PFSK-1 (cell line): ENCODE data around the gene ARHGEF10L.

Experiments
- FOXP2 ChIP-seq: optimal IDR thresholded peaks from 2 replicates; pipeline ENCODE3; 2011; ENCODE audit warnings: borderline replicate concordance, control low read depth, inconsistent platforms; ENCODE audit not compliant: insufficient read depth; ENCODE audit errors: extremely low read length, extremely low read depth
- POLR2AphosphoS5 ChIP-seq: IDR thresholded peaks from 2 replicates; pipeline ENCODE4 v1.6.1; 2012; ENCODE audit warnings: low read depth, mild to moderate bottlenecking, control low read depth, low read length, moderate library complexity
- SIN3A ChIP-seq: IDR thresholded peaks from 2 replicates; pipeline ENCODE4 v1.6.1; 2012; ENCODE audit warnings: mild to moderate bottlenecking, low read length, moderate library complexity, borderline replicate concordance; ENCODE audit not compliant: insufficient read depth
- TF ChIP-seq, protein P1 (sequence below), 2 experiments: IDR thresholded peaks; 2 replicates each; pipeline versions ENCODE4 v1.6.1 to v1.8.0; 2011 to 2012; ENCODE audit warnings: low read depth in 2 of 2, low read length in 2 of 2, control low read depth in 1 of 2, inconsistent platforms in 1 of 2, mild to moderate bottlenecking in 1 of 2, moderate library complexity in 1 of 2; ENCODE audit not compliant: insufficient read depth in 1 of 2

DNA sequence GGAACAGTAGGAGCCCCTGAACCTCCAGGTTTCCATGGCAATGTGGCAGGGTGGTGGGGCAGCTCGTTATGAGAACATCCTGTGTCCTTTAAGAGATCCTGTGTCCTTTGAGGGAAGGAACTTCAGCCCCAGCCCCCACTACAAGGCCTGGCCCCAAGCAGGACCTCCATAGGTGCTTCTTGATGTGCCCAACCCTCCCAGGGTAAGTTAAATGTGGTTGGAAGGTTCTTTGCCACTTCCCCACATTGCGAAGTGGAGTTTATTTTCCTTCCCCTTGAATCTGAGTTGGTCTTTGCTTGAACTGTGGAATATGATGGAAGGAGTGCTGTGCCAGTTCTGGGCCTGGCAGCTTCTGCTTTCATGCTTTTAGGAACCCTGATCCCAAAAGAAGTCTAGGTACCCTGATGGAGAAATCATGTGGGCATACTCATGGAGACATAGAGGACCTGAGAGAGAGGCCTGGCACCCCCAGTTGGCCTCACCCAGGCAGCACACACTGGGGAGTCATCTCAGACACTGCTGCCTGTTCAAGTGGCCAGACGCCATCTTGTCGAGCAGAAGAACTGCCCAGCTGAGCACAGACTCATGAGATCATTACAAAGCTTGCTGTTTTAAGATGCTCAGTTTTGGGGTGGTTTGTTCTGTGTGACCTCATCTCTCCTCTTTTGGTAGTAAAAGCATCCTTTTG, 171.5 kb downstream of the ARHGEF10L start:
- TF ChIP-seq POLR2AphosphoS5 (no peak), FOXP2 (no peak), SIN3A (no peak)
- TF ChIP-seq, protein P1, sequence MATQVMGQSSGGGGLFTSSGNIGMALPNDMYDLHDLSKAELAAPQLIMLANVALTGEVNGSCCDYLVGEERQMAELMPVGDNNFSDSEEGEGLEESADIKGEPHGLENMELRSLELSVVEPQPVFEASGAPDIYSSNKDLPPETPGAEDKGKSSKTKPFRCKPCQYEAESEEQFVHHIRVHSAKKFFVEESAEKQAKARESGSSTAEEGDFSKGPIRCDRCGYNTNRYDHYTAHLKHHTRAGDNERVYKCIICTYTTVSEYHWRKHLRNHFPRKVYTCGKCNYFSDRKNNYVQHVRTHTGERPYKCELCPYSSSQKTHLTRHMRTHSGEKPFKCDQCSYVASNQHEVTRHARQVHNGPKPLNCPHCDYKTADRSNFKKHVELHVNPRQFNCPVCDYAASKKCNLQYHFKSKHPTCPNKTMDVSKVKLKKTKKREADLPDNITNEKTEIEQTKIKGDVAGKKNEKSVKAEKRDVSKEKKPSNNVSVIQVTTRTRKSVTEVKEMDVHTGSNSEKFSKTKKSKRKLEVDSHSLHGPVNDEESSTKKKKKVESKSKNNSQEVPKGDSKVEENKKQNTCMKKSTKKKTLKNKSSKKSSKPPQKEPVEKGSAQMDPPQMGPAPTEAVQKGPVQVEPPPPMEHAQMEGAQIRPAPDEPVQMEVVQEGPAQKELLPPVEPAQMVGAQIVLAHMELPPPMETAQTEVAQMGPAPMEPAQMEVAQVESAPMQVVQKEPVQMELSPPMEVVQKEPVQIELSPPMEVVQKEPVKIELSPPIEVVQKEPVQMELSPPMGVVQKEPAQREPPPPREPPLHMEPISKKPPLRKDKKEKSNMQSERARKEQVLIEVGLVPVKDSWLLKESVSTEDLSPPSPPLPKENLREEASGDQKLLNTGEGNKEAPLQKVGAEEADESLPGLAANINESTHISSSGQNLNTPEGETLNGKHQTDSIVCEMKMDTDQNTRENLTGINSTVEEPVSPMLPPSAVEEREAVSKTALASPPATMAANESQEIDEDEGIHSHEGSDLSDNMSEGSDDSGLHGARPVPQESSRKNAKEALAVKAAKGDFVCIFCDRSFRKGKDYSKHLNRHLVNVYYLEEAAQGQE (IDR thresholded peaks at IDR 0.05; ENCODE audit: insufficient read depth in 1 of 2, low read depth in 2 of 2, low read length in 2 of 2), result no peak
